Nephron progenitor cell (in vitro differentiated cells): ENCODE results near the gene ITGB6.

Source experiments
- DNase-seq: peaks from one replicate; pipeline ENCODE4 v3.0.0; 2021
- H3K27ac Mint-ChIP-seq: 2 replicates; pipeline ENCODE4 v1.8.0; 2021; ENCODE audit warnings: mild to moderate bottlenecking, moderate library complexity, mixed read lengths
- H3K27me3 Mint-ChIP-seq: 2 replicates; pipeline ENCODE4 v1.8.0; 2021; ENCODE audit warnings: mild to moderate bottlenecking, low read depth, mixed read lengths; ENCODE audit not compliant: poor library complexity
- H3K36me3 Mint-ChIP-seq: 2 replicates; pipeline ENCODE4 v1.8.0; 2021; ENCODE audit warnings: low read depth, mixed read lengths
- H3K4me1 Mint-ChIP-seq: 2 replicates; pipeline ENCODE4 v1.8.0; 2021; ENCODE audit warnings: mixed read lengths
- H3K4me3 Mint-ChIP-seq: 2 replicates; pipeline ENCODE4 v1.8.0; 2021; ENCODE audit warnings: mild to moderate bottlenecking, moderate library complexity, mixed read lengths
- H3K9me3 Mint-ChIP-seq: 2 replicates; pipeline ENCODE4 v1.8.0; 2021; ENCODE audit warnings: mild to moderate bottlenecking, moderate library complexity, mixed read lengths
- TF ChIP-seq, protein P1 (sequence below): fragments of 200-600 bp; sonication (generic); IDR thresholded peaks from 2 replicates; pipeline ENCODE4 v1.5.0; 2021; ENCODE audit warnings: antibody characterized with exemption

ITGB6 gene

GRCh38 chr2:160228141-160228917 is 28.3 kb upstream of the ITGB6 start:
- H3K36me3 Mint-ChIP-seq: no peaks in the 10 kb centered on the region
- H3K4me1 Mint-ChIP-seq: peaks cover 51% of the 10 kb centered on the region
- no peak for DNase-seq
- no peaks in the 10 kb centered on the region for H3K9me3 Mint-ChIP-seq
- H3K4me3 Mint-ChIP-seq: no peak overlapping the region
- TF ChIP-seq, protein P1, sequence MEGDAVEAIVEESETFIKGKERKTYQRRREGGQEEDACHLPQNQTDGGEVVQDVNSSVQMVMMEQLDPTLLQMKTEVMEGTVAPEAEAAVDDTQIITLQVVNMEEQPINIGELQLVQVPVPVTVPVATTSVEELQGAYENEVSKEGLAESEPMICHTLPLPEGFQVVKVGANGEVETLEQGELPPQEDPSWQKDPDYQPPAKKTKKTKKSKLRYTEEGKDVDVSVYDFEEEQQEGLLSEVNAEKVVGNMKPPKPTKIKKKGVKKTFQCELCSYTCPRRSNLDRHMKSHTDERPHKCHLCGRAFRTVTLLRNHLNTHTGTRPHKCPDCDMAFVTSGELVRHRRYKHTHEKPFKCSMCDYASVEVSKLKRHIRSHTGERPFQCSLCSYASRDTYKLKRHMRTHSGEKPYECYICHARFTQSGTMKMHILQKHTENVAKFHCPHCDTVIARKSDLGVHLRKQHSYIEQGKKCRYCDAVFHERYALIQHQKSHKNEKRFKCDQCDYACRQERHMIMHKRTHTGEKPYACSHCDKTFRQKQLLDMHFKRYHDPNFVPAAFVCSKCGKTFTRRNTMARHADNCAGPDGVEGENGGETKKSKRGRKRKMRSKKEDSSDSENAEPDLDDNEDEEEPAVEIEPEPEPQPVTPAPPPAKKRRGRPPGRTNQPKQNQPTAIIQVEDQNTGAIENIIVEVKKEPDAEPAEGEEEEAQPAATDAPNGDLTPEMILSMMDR: no peak
- peak overlapping the region; percentile 53 for H3K27ac Mint-ChIP-seq
- peaks cover 3% of the 10 kb centered on the region for H3K27me3 Mint-ChIP-seq

- no peaks in the 10 kb centered on the region for H3K36me3 Mint-ChIP-seq
- TF ChIP-seq, protein P1: no peak
- DNase-seq: no peak
- peaks cover 3% of the 10 kb centered on the region for H3K27me3 Mint-ChIP-seq
- H3K9me3 Mint-ChIP-seq: no peaks in the 10 kb centered on the region
- peaks cover 57% of the 10 kb centered on the region for H3K4me1 Mint-ChIP-seq
- peak overlapping the region; percentile 65 for H3K27ac Mint-ChIP-seq
- H3K4me3 Mint-ChIP-seq: peak overlapping the region; percentile 21
These were observed 27.3 kb upstream of the ITGB6 start for GRCh38 chr2:160227293-160227915.

GRCh38 chr2:160226367-160226766 is 26.3 kb upstream of the ITGB6 start:
- no peak for DNase-seq
- Mint-ChIP-seq H3K27me3 (peaks cover 3% of the 10 kb centered on the region), H3K9me3 (no peaks in the 10 kb centered on the region), H3K36me3 (no peaks in the 10 kb centered on the region), H3K4me1 (peaks cover 67% of the 10 kb centered on the region), H3K27ac (peak overlapping the region; percentile 34), H3K4me3 (no peak overlapping the region)
- TF ChIP-seq, protein P1: no peak

GRCh38 chr2:160225722-160226121 is 25.6 kb upstream of the ITGB6 start:
- peaks cover 74% of the 10 kb centered on the region for H3K4me1 Mint-ChIP-seq
- DNase-seq: no peak
- TF ChIP-seq, protein P1: no peak

DNA sequence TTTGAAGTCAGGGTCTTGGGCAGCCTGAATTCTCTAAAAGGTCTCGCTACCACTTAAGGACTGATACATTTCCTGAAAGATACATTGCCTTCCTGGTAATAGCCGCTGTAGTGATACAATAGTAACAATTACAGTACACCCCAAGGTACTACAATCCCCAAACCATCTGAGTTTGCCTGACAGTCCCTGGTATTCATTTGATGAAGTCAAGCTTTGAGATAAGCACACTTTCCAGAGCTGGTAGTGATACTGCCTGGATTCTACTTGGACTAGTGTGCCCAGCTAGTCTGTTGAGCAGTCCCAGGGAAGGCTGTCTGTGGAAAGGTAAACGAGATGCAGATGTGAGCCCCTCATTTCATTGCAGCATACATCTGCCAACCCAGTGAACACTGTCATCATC is 24.4 kb upstream of the ITGB6 start:
- Mint-ChIP-seq H3K4me3 (no peak overlapping the region), H3K27ac (no peak overlapping the region), H3K4me1 (peaks cover 74% of the 10 kb centered on the region), H3K27me3 (peaks cover 3% of the 10 kb centered on the region), H3K9me3 (no peaks in the 10 kb centered on the region), H3K36me3 (no peaks in the 10 kb centered on the region)
- no peak for DNase-seq
- TF ChIP-seq, protein P1: no peak

More at GRCh38 chr2:160225722-160226121, 25.6 kb upstream of the ITGB6 start:
- H3K36me3 Mint-ChIP-seq: no peaks in the 10 kb centered on the region
- H3K27ac Mint-ChIP-seq: no peak overlapping the region
- no peaks in the 10 kb centered on the region for H3K9me3 Mint-ChIP-seq
- H3K4me3 Mint-ChIP-seq: no peak overlapping the region
- peaks cover 3% of the 10 kb centered on the region for H3K27me3 Mint-ChIP-seq
